Body of pancreas (tissue), 4 donors: ENCODE data around the gene SLC35E3.

ENCODE experiments used
- CTCF ChIP-seq, 7 experiments: fragments of 450-650 bp in 4 of 7; fragments of 200-600 bp in 3 of 7; sonication (generic) in 3 of 7; IDR thresholded peaks; one replicate each; pipeline ENCODE4 v1.5.1; 2016 to 2019; ENCODE audit warnings: antibody characterized with exemption in 7 of 7
- POLR2A ChIP-seq, 3 donors: fragments of 450-650 bp; IDR thresholded peaks; one replicate each; pipeline ENCODE4 v1.6.1; 2016; ENCODE audit warnings: antibody characterized with exemption in 3 of 3, mild to moderate bottlenecking in 2 of 3

GRCh38 chr12:68743356-68743755, 2.6 kb upstream of the SLC35E3 start:
- TF ChIP-seq CTCF (IDR thresholded peaks at IDR 0.05) (no peak), POLR2A (IDR thresholded peaks at IDR 0.05) (no peak)
